Glutamatergic neuron (in vitro differentiated cells): ENCODE results near the gene ABI3. TPM values are rescaled to one million over a fixed set of nuclear protein-coding genes. Genes with fewer than 3 reads are reported as not detected.

ENCODE experiments used
- DNase-seq: peaks from one replicate; pipeline ENCODE4 v3.0.0; 2022
- H3K27ac Mint-ChIP-seq: one replicate; pipeline ENCODE4 v1.8.0; 2020; ENCODE audit warnings: mild to moderate bottlenecking, mixed read lengths, inconsistent platforms; ENCODE audit not compliant: unreplicated experiment
- H3K27me3 Mint-ChIP-seq: one replicate; pipeline ENCODE4 v1.8.0; 2020; ENCODE audit warnings: mild to moderate bottlenecking, moderate library complexity, mixed read lengths, inconsistent platforms; ENCODE audit not compliant: unreplicated experiment
- H3K36me3 Mint-ChIP-seq: one replicate; pipeline ENCODE4 v1.8.0; 2020; ENCODE audit warnings: mild to moderate bottlenecking, mixed read lengths, inconsistent platforms; ENCODE audit not compliant: unreplicated experiment
- H3K4me1 Mint-ChIP-seq: one replicate; pipeline ENCODE4 v1.8.0; 2020; ENCODE audit warnings: mild to moderate bottlenecking, low read depth, mixed read lengths, inconsistent platforms; ENCODE audit not compliant: unreplicated experiment
- H3K4me3 Mint-ChIP-seq: one replicate; pipeline ENCODE4 v1.8.0; 2020; ENCODE audit warnings: mild to moderate bottlenecking, mixed read lengths, inconsistent platforms; ENCODE audit not compliant: unreplicated experiment
- H3K9me3 Mint-ChIP-seq: one replicate; pipeline ENCODE4 v1.8.0; 2020; ENCODE audit warnings: mild to moderate bottlenecking, moderate library complexity, mixed read lengths, inconsistent platforms; ENCODE audit not compliant: unreplicated experiment
- total RNA-seq: library from RNA; stranded (reverse); fragmentation: NEBNext Ultra II Directional; extraction: Animal tissue kit (Norgen Biotek cat#: 25700); gene quantifications from one replicate; pipeline ENCODE4 v1.2.1, GENCODE V29; 2021; ENCODE audit not compliant: unreplicated experiment
- TF ChIP-seq, protein P1 (sequence below): fragments of 200-600 bp; sonication (generic); IDR thresholded peaks from one replicate; pipeline ENCODE4 v1.5.0; 2021; ENCODE audit not compliant: partially characterized antibody, unreplicated experiment

The ABI3 gene
- total RNA-seq, 1 donor from 2014 or later = not detected

DNA sequence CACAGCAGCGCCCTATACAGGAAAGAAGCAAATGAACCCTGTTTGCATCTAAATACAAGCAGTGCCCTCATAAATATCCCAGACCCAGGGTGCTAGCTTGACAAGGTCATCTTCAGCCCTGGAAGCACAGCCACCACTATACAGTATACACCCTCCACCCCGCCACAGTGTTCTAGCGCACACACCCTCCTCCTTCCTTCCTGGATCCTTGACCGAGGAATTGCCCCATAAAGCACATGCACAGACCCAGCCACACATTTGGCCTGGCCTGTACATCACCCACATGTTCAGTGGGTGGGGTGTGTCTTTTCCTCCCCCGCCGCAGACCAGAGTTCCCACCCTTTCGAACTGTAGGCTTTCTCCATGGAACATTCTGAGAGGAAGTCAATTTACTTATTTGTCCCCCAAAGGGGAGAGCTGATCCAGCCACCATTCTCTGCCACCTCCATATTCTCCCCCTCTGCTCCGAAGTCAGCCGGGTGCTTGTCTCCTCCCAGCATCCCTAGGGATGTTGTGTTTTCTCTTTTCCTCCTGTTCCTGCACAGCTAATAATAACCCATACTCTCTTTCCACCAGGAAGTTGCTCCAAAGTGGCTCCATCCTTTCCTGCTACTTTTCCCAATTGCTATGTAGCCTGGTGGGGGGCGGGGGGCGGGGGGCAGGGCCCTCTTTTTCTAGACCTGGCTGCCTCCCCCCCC is 6.6 kb downstream of the ABI3 start:
- Mint-ChIP-seq H3K27ac (no peak overlapping the region), H3K27me3 (peaks cover 7% of the 10 kb centered on the region), H3K4me3 (no peak overlapping the region), H3K4me1 (no peaks in the 10 kb centered on the region), H3K36me3 (no peaks in the 10 kb centered on the region), H3K9me3 (peaks cover 1% of the 10 kb centered on the region)
- TF ChIP-seq, protein P1, sequence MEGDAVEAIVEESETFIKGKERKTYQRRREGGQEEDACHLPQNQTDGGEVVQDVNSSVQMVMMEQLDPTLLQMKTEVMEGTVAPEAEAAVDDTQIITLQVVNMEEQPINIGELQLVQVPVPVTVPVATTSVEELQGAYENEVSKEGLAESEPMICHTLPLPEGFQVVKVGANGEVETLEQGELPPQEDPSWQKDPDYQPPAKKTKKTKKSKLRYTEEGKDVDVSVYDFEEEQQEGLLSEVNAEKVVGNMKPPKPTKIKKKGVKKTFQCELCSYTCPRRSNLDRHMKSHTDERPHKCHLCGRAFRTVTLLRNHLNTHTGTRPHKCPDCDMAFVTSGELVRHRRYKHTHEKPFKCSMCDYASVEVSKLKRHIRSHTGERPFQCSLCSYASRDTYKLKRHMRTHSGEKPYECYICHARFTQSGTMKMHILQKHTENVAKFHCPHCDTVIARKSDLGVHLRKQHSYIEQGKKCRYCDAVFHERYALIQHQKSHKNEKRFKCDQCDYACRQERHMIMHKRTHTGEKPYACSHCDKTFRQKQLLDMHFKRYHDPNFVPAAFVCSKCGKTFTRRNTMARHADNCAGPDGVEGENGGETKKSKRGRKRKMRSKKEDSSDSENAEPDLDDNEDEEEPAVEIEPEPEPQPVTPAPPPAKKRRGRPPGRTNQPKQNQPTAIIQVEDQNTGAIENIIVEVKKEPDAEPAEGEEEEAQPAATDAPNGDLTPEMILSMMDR = no peak
- no peak for DNase-seq

DNA sequence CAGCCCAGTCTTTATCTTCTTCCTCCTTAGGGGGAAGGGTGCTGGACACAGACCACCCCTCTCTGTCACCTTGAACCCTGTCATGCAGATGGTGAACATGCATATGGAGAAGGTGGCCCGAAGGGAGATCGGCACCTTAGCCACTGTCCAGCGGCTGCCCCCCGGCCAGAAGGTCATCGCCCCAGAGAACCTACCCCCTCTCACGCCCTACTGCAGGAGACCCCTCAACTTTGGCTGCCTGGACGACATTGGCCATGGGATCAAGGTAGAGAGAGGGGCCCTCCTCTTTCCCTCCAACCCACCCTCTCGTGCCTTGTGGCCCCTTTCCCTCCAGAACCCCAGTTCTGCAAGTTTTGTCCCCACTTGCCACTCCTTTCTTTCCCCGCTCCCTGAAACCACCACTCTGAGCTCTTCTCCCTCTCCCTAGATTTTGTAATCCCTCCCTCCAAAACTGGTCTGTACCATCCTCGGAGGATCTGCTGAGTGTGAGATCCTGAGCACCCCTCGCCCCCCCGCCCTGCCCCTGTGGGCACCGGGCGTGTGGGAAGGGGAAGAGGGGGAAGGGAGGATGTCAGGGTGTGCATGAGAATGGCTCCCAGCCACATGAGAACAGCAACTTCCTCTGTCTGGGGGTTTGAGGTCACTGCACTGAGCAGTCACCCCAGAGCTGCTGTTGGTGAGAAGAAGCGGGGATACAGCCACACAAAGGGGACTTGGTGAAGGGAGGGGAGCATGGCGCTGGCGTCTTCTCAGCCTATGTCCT is 7.3 kb downstream of the ABI3 start:
- Mint-ChIP-seq H3K27ac (no peak overlapping the region), H3K4me3 (no peak overlapping the region), H3K9me3 (peaks cover 1% of the 10 kb centered on the region), H3K36me3 (no peaks in the 10 kb centered on the region), H3K27me3 (peaks cover 7% of the 10 kb centered on the region), H3K4me1 (no peaks in the 10 kb centered on the region)
- TF ChIP-seq, protein P1 = no peak
- no peak for DNase-seq

DNA sequence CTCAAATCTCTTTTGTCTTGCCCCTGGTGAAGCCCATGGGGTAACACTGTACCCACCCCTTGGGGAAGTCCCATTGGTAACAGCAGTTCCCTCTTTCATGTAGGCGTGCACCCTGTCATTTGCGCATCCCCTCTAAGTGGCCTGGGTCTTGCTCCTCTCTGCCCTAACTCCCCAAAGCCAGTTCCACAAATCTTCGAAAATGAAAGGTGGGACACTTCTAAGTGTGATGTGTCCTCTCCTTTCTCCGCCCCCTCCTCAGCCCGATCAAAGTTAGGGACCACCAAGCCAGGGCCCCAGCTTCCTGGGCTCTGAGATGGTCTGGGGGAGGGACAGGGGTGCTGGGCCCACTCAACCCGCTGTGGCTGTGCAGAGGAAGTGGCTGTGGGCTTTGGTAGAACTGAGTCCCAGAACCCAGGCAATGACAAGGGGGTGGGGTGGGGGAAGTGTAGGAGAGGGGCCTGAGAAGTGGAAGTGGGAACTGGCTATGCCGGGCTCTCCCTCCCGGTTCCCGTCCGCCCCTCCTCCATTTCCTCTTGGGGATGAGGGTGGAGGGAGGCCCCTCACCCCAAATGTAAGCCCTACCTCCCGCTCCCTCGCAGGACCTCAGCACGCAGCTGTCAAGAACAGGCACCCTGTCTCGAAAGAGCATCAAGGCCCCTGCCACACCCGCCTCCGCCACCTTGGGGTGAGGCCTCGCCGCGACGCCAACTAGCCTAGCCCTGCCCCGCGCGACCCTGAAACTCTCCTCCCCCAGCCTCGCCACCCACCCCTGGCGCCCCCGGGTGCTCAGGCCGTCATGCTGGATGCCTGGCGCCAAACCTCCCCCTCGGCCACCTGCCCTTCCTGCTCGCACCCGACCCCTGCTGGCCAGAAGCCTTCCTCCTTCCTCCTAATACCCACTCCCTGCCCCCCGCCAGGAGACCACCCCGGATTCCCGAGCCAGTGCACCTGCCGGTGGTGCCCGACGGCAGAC is 8.7 kb downstream of the ABI3 start:
- peaks cover 1% of the 10 kb centered on the region for H3K9me3 Mint-ChIP-seq
- H3K27ac Mint-ChIP-seq = no peak overlapping the region
- H3K4me1 Mint-ChIP-seq = no peaks in the 10 kb centered on the region
- H3K36me3 Mint-ChIP-seq = no peaks in the 10 kb centered on the region
- H3K27me3 Mint-ChIP-seq = peaks cover 14% of the 10 kb centered on the region
- H3K4me3 Mint-ChIP-seq = no peak overlapping the region
- TF ChIP-seq, protein P1 = no peak
- DNase-seq = no peak

DNA sequence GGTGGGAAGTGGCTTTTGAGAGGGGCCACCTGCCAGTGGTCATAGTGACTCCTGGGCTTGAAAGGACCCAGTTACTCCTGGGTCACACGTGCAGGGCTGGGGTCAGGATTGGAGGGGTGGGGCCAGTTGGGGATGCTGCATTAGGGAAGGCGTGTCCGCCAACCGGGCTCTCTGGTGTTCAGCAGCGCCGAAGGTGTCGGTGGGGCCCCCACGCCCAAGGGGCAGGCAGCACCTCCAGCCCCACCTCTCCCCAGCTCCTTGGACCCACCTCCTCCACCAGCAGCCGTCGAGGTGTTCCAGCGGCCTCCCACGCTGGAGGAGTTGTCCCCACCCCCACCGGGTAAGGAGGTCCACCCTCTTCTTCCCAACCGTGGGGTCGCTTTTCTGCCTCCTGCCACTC is 9.5 kb downstream of the ABI3 start:
- Mint-ChIP-seq H3K4me3 (no peak overlapping the region), H3K9me3 (peaks cover 1% of the 10 kb centered on the region), H3K4me1 (no peaks in the 10 kb centered on the region), H3K36me3 (no peaks in the 10 kb centered on the region), H3K27ac (no peak overlapping the region), H3K27me3 (peaks cover 14% of the 10 kb centered on the region)
- no peak for DNase-seq
- TF ChIP-seq, protein P1 = no peak
